ENCODE measurements around the gene S100A9. TPM values are rescaled to one million over a fixed set of nuclear protein-coding genes. Genes with fewer than 3 reads are reported as not detected.
"Not testable (repeated sequence)": the region's sequence is repeated elsewhere in the genome, so short reads cannot be mapped to it uniquely, and the experiment has no call there.

S100A9 gene
- total RNA-seq, 4 donors from 2014 or later: 436 to 2,200 (median 573) TPM

GRCh38 chr1:153346077-153346723 is 11.5 kb upstream of the S100A9 start:
- TF ChIP-seq CTCF (IDR thresholded peaks at IDR 0.05): no peak
- ATAC-seq (ENCODE audit: low FRiP score) (no peak), DNase-seq (ENCODE audit: low spot score) (no peak)

- ATAC-seq (ENCODE audit: low FRiP score); DNase-seq (ENCODE audit: low spot score): not testable (repeated sequence)
These were observed 10.6 kb upstream of the S100A9 start for GRCh38 chr1:153347049-153347448.

- DNase-seq (ENCODE audit: low spot score): no peak
- TF ChIP-seq CTCF (IDR thresholded peaks at IDR 0.05): no peak
- no peak for ATAC-seq (ENCODE audit: low FRiP score)
These were observed 9.8 kb upstream of the S100A9 start for GRCh38 chr1:153347856-153348255.

- TF ChIP-seq CTCF (IDR thresholded peaks at IDR 0.05): no peak
- no peak for ATAC-seq (ENCODE audit: low FRiP score)
- DNase-seq (ENCODE audit: low spot score): no peak
These were observed 8.9 kb upstream of the S100A9 start, which contains the start of gene PGLYRP4 for GRCh38 chr1:153348511-153349362. Gene PGLYRP4, minus strand, starts transcription at chr1:153348841. Its CDS starts 909 bp downstream, at chr1:153347932.

- no peak for TF ChIP-seq CTCF (IDR thresholded peaks at IDR 0.05)
- ATAC-seq (ENCODE audit: low FRiP score): no peak
- DNase-seq (ENCODE audit: low spot score): no peak
These were observed 8.0 kb upstream of the S100A9 start for GRCh38 chr1:153349363-153350320.

GRCh38 chr1:153350321-153350957 is 7.2 kb upstream of the S100A9 start:
- no peak for ATAC-seq (ENCODE audit: low FRiP score)
- DNase-seq (ENCODE audit: low spot score): no peak
- TF ChIP-seq CTCF (IDR thresholded peaks at IDR 0.05): no peak
